Left cardiac atrium (tissue), 4 donors: ENCODE measurements around the gene IGSF3. TPM values are rescaled to one million over a fixed set of nuclear protein-coding genes. Genes with fewer than 3 reads are reported as not detected.
"Not testable (repeated sequence)": the region's sequence is repeated elsewhere in the genome, so short reads cannot be mapped to it uniquely, and the experiment has no call there.

ENCODE experiments used
- ATAC-seq, 2 donors: fragments of 200-7000 bp; cut with Tn5 transposase; one replicate each; pipeline ENCODE4 v1.9.1; 2020; ENCODE audit warnings: mild to moderate bottlenecking in 2 of 2, moderate library complexity in 2 of 2
- DNase-seq: peaks from one replicate; pipeline ENCODE4 v3.0.0-alpha.2; 2020
- intact Hi-C, 2 donors: fragments of 100-400 bp; cut with DNase I; formaldehyde crosslinking; loops; one replicate each; pipeline versions ENCODE4 v1.14.1 to v1.15.1; 2022 to 2023
- total RNA-seq, 2 donors: library from RNA; stranded (reverse); fragmentation: NEBNext Ultra II Directional; extraction: Animal tissue kit (Norgen Biotek cat#: 25700); gene quantifications; one replicate each; pipeline ENCODE4 v1.2.1, GENCODE V29; 2021
- donor health status: DM: no; HTN: yes; CAD: no.
- donor health status: DM: no; HTN: yes; CAD: no; lungs with severe emphysema.
- donor health status: DM: yes; HTN: yes; CAD: no.
- donor health status: Dilated cardiomyopathy.

IGSF3 gene
- total RNA-seq, 2 donors from 2014 or later = 14.3 to 15.6 TPM

DNA sequence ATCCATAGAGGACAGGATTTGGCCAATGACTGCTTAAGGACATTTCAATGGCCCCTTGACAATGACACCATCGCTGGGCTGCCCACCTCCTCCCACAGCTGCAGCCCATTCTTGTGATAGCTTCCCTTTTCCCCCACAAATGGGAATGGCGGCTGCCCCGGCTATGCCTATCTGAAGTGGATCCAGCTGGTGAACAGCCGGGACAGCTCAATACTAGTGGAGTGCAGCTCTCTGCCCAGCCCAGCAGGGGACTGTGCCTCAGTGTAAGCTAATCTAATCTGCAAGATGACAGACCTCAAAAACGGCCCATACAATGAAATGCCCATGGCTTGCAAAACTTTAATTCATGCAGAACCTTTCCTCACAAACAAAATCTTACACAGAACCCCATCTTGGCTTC, 49.7 kb downstream of the IGSF3 start:
- ATAC-seq, DNase-seq, intact Hi-C loops: not testable (repeated sequence)

DNA sequence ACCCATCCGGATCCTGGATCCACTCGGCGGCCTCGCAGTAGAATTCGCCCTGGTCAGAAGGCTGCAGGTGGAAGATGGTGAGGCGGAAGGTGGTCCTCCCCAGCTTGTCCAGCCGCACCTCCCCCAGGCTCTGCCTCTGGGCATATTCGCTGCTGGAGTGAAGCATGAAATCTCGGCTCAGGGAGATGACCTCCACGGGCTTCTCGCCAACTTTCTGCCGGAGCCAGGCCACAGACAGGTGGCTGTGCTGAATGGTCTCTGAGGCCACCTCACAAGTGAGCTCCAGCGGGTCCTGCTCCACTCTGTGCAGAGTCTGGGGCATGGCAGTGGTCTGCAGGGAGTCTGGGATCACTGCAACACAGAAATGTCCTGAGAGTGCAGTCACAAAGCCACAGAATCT, 53.7 kb downstream of the IGSF3 start:
- not testable (repeated sequence) for DNase-seq
- peak; percentile 34 to 61 for ATAC-seq

DNA sequence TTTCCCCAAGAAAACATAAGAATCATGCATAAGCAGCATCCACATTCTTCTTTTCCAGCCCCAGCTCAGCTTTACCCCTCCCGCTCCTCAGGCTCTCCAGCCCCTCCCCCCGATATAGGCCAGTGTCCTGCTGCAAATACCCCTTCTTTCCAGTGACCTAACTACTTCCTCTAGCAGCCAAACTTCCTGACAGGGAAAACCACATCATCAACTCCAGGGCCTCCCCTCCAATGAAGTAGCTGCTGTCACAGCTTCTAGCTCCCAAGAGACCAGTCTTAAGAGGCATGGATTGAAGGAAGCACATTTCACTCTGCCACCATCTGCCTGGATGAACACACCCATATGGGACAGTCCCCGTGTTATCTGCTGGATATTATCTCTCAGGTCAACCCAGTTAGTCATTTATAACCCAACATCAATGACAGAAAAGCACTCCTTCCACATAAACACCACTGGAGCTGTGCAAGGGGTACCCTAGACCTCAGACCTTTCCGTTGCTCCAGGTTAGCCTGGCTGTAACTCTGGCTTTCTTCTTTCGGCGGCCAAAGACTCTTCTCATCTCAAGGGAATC, 57.6 kb downstream of the IGSF3 start:
- DNase-seq, intact Hi-C loops, ATAC-seq: not testable (repeated sequence)

More for the DNA sequence above, 53.7 kb downstream of the IGSF3 start:
- intact Hi-C loops = not testable (repeated sequence)

DNA sequence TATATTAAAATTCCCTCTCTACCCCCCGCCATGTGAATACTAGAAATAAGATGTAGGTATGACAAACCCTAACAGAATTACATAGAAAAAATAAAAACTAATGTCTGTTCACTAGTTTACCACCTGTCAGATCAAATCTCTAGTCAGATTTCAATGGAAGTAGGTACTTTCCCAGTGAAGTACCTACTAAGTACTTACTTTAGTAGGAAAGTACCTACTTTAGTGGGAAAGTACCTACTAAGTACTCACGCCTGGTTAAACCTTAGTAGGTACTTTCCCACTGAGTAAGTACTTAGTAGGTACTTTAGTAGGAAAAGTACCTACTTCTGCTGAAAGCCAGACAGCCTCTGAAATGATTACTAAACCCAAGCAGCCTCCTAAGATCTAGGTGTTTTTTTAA, 58.7 kb downstream of the IGSF3 start:
- ATAC-seq, intact Hi-C loops, DNase-seq: not testable (repeated sequence)

DNA sequence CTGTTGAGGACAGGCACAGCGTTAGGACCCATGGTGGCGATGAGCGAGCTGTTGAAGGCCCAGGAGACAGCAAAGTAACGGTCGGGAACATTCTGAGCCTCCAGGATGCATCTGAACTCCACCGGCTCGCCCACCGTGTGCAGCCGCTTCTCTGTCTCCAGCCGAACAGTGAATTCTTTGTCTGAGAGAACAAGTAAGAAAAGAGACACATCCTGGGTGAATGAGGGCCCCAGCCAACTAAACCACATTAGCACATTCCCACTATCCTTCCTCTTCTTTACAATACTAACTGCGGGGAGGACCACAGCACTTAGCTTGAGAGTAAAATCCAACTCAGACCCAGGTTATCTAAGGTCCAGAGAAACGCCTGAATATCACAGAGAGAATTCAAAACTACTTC, 59.4 kb downstream of the IGSF3 start:
- DNase-seq, intact Hi-C loops, ATAC-seq: not testable (repeated sequence)

- DNase-seq, intact Hi-C loops, ATAC-seq: not testable (repeated sequence)
Measured at GRCh38 chr1:116607463-116607862, 60.1 kb downstream of the IGSF3 start.

DNA sequence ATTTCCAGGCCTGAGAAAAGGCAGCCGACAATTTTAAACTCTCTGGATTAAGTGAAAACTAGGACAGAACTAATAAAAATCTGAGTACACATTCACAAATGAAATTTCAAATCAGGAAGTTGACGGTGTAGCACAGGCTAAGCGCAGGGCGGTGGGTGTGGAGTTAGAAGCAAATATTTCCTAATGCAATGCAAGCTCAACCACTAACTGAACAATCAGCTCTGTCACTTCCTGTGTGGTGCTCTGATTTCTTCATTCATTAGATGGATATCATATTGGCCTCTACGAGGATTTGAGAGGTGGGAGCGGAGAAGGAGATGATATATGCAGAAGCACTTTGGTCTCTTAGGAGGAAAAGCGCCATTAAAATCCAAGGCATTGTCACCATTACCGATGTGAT, 61.5 kb downstream of the IGSF3 start:
- DNase-seq, intact Hi-C loops: not testable (repeated sequence)
- peak in 1 of 2 donors; percentile 63 for ATAC-seq

- DNase-seq (no peak), ATAC-seq (no peak)
- intact Hi-C loops = no loop called here
Measured at GRCh38 chr1:116605315-116605714, 62.2 kb downstream of the IGSF3 start.

DNA sequence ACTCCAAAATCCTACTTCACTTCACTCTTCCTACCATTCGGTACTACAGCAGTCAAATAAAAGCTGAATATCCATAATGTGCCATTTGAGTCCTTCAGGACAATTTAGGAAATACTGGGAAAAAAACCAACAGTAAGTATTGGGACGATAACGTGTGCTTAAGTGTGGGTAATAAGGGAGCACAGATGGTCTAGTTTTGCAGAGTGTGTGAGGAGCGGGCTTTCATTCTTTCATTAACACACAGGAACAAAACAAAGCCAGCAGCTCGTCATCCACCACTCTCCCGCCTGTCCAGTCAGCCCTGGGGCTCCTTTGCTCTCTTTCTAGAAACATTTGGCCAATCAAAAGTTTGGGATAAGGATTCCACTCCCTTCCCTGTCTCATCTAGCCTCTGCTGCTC, 63.1 kb downstream of the IGSF3 start:
- ATAC-seq, DNase-seq, intact Hi-C loops: not testable (repeated sequence)

DNA sequence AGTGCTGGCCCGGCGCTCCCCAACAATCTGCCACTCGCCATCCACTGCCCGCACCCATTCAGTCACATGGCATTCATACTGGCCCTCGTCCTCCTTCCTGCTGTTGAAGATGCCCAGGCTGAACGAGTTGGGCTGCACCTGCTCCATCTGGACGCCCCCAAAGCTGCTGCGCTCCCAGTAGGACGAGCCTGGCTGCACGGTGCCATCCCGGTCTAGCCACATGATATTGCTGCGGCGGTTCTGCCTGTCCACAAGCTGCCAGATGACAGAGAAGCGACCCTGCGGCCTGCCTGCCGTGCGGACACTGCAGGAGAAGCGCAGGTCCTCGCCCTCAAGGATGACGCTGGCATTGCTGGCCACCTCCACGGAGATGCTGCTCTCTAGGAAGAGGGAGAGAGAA, 63.9 kb downstream of the IGSF3 start:
- intact Hi-C loops, DNase-seq, ATAC-seq: not testable (repeated sequence)

- intact Hi-C loops, DNase-seq, ATAC-seq: not testable (repeated sequence)
Measured at GRCh38 chr1:116599369-116599768, 68.2 kb downstream of the IGSF3 start.

DNA sequence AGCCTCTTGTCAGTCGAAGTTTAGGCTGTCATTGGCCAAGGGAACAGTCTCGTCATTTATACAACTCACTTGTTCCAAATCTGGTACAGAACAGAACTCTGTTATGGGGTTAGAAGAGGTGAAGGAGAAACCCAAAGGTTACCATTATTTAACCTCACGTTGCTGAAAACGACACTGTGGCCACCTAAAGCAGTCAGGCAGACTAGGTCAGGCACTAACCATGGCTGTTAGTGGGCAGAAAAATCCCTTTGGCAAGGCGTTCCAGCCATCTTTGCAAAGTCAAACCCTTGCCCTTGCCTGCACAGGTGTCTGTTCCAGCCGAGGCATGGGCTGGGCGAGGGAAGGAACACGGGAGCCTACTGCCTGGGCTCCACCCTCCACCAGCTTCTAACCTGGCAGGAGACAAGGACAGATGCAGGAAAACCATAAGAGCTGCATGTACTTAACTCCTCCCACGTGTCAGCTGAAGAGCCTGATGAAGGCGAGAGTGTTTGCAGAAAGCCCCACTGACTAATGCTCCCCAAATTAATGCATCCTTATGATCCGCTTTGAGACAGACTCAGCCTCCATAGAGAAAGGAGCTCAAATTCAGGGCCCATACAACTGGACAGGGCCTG, 69.0 kb downstream of the IGSF3 start:
- intact Hi-C loops, DNase-seq, ATAC-seq: not testable (repeated sequence)

DNA sequence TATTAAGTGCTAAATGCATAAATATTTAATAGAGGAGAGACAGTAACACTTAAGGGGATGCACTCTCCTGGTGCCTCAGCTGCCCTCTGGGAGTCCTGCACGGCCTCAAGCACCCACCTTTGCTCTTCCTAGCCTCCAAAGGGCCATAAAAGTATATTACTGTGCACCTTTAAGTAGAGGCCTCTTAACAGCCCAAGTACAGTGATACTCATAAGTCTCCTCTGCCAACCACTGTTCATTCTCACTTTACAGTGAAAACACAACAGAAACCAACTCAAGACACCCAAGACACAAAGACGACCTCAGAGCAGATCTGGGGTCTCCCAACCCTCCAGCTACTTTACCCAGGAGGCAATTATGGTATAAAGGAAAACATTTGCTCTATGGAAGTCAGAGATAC, 70.1 kb downstream of the IGSF3 start:
- DNase-seq, intact Hi-C loops, ATAC-seq: not testable (repeated sequence)

- intact Hi-C loops, DNase-seq: not testable (repeated sequence)
Measured at GRCh38 chr1:116596742-116597307, 70.7 kb downstream of the IGSF3 start.

GRCh38 chr1:116595946-116596741, 71.4 kb downstream of the IGSF3 start:
- DNase-seq = peak; percentile 37
- intact Hi-C loops = not testable (repeated sequence)
- peak; percentile 36 to 47 for ATAC-seq

More at GRCh38 chr1:116596742-116597307, 70.7 kb downstream of the IGSF3 start:
- ATAC-seq = not testable (repeated sequence)

GRCh38 chr1:116595065-116595840, 72.3 kb downstream of the IGSF3 start:
- DNase-seq, intact Hi-C loops, ATAC-seq: not testable (repeated sequence)

- intact Hi-C loops, DNase-seq: not testable (repeated sequence)
- peak in 1 of 2 donors; percentile 48 for ATAC-seq
Measured at GRCh38 chr1:116593977-116594376, 73.6 kb downstream of the IGSF3 start.

GRCh38 chr1:116593401-116593800, 74.1 kb downstream of the IGSF3 start:
- intact Hi-C loops, DNase-seq: not testable (repeated sequence)
- peak; percentile 79 to 82 for ATAC-seq
